NCI-H2107 treated with DMSO at 0.1 percent for 48 hours (cell line): Measurements from ENCODE around the gene PM20D2.
A peak's percentile ranks its signal among the peaks of the same experiment; 100 is the strongest.

Experiments used
- DNase-seq: peaks from one replicate; lab custom pipeline; 2025; ENCODE audit not compliant: unreplicated experiment; lab: John Stamatoyannopoulos, UW

Gene PM20D2

GRCh38 chr6:89144354-89144906 lies 1.4 kb upstream of the PM20D2 start:
- peak; percentile 45 for DNase-seq

GRCh38 chr6:89145091-89145955 lies 532 bp upstream of the PM20D2 start:
- peak; percentile 71 for DNase-seq

- no peak for DNase-seq
These were observed 1.2 kb downstream of the PM20D2 start for GRCh38 chr6:89146718-89147700.

- no peak for DNase-seq
These were observed 2.3 kb downstream of the PM20D2 start for GRCh38 chr6:89148016-89148750.

- no peak for DNase-seq
These were observed 8.3 kb downstream of the PM20D2 start for GRCh38 chr6:89154131-89154530.

GRCh38 chr6:89160331-89161092 lies 14.7 kb downstream of the PM20D2 start:
- DNase-seq: no peak

- no peak for DNase-seq
These were observed 15.6 kb downstream of the PM20D2 start for GRCh38 chr6:89161326-89162046.

- DNase-seq: no peak
These were observed 16.2 kb downstream of the PM20D2 start for GRCh38 chr6:89162047-89162371.

GRCh38 chr6:89172131-89172530 lies 26.3 kb downstream of the PM20D2 start:
- no peak for DNase-seq

- DNase-seq: no peak
These were observed 27.8 kb downstream of the PM20D2 start for GRCh38 chr6:89173634-89174033.

GRCh38 chr6:89180112-89180511 lies 34.3 kb downstream of the PM20D2 start:
- DNase-seq: no peak

GRCh38 chr6:89180971-89181370 lies 35.1 kb downstream of the PM20D2 start:
- no peak for DNase-seq

- DNase-seq: no peak
These were observed 37.4 kb downstream of the PM20D2 start for GRCh38 chr6:89183294-89183693.

GRCh38 chr6:89184344-89184743 lies 38.5 kb downstream of the PM20D2 start:
- DNase-seq: no peak

GRCh38 chr6:89186762-89187161 lies 40.9 kb downstream of the PM20D2 start:
- no peak for DNase-seq

GRCh38 chr6:89187504-89187903 lies 41.6 kb downstream of the PM20D2 start:
- DNase-seq: no peak

GRCh38 chr6:89190741-89191140 lies 44.9 kb downstream of the PM20D2 start:
- no peak for DNase-seq

- no peak for DNase-seq
These were observed 48.7 kb downstream of the PM20D2 start for GRCh38 chr6:89194559-89194958.

GRCh38 chr6:89197141-89197540 lies 51.3 kb downstream of the PM20D2 start:
- DNase-seq: no peak

- DNase-seq: no peak
These were observed 52.4 kb downstream of the PM20D2 start for GRCh38 chr6:89198235-89198634.
